HepG2 (cell line): Measurements from ENCODE around the gene GPR62. TPM values are rescaled to one million over a fixed set of nuclear protein-coding genes. Genes with fewer than 3 reads are reported as not detected.

ENCODE experiments used
- ATAC-seq: fragments of 200-7000 bp; cut with Tn5 transposase; 3 replicates; pipeline ENCODE4 v1.9.1; 2020; ENCODE audit warnings: mild to moderate bottlenecking, moderate library complexity
- BruUV-seq: library from RNA; stranded (reverse); fragments of 400-500 nt; replicated peaks from 2 replicates; lab custom pipeline; 2021; lab: Mats Ljungman, UMichigan
- CTCF ChIA-PET: fragments of 300-600 bp; formaldehyde crosslinking; extraction: SDS; loops from one replicate; lab custom pipeline; 2021; ENCODE audit warnings: low total read pairs, inconsistent platforms, low intra/inter-chr PET ratio; lab: Yijun Ruan, JAX
- POLR2A ChIA-PET: fragments of 350-600 bp; sonication (Branson Sonifier 250); formaldehyde crosslinking; loops from one replicate; lab custom pipeline; 2020; ENCODE audit warnings: antibody characterized with exemption, inconsistent platforms; lab: Yijun Ruan, JAX
- DNase-seq: peaks from one replicate; pipeline ENCODE4 v3.0.0-alpha.2; 2015; ENCODE audit warnings: low spot score
- FAIRE-seq: peaks from 3 replicates; lab custom pipeline; 2011; peaks lifted over from hg19 to GRCh38; lab: Jason Lieb, UNC
- H2AFZ ChIP-seq: one replicate; pipeline ENCODE4 v1.6.1; 2011; ENCODE audit warnings: low read length, inconsistent platforms
- H3K27ac ChIP-seq: fragments of 300-600 bp; 3 replicates; pipeline ENCODE4 v1.8.0; 2011; ENCODE audit warnings: mixed run types, mild to moderate bottlenecking, mixed read lengths, low read length, inconsistent platforms; ENCODE audit not compliant: insufficient read depth; ENCODE audit errors: extremely low read length
- H3K27me3 ChIP-seq, 2 experiments: fragments of 200-600 bp in 1 of 2; 2 replicates in 1 of 2; 3 replicates in 1 of 2; pipeline versions ENCODE4 v1.6.0 to v1.8.0; 2011; ENCODE audit warnings: low read length in 2 of 2, mild to moderate bottlenecking in 2 of 2, moderate library complexity in 2 of 2, inconsistent platforms in 1 of 2; ENCODE audit not compliant: insufficient read depth in 2 of 2, control insufficient read depth in 1 of 2
- H3K36me3 ChIP-seq, 2 experiments: fragments of 200-600 bp in 1 of 2; replicated peaks in 1 of 2; 2 replicates in 1 of 2; 3 replicates in 1 of 2; pipeline versions ENCODE4 v1.5.1 to v1.8.0; 2011; ENCODE audit warnings: low read length in 2 of 2, inconsistent platforms in 1 of 2; ENCODE audit not compliant: insufficient read depth in 2 of 2, control insufficient read depth in 1 of 2
- H3K4me1 ChIP-seq: 2 replicates; pipeline ENCODE4 v1.5.1; 2012; ENCODE audit warnings: low read length, inconsistent platforms; ENCODE audit not compliant: insufficient read depth
- H3K4me2 ChIP-seq: 2 replicates; pipeline ENCODE4 v1.6.0; 2011; ENCODE audit warnings: low read depth, low read length, inconsistent platforms
- H3K4me3 ChIP-seq, 3 experiments: fragments of 200-600 bp in 1 of 3; sonication (generic), shearing (Covaris generic) in 1 of 3; replicated peaks in 1 of 3; 2 replicates each; pipeline ENCODE4 v1.5.1; 2011 to 2016; ENCODE audit warnings: low read length in 3 of 3, inconsistent platforms in 2 of 3, low read depth in 2 of 3, mild to moderate bottlenecking in 2 of 3, control low read depth in 1 of 3, mixed read lengths in 1 of 3; ENCODE audit not compliant: insufficient read depth in 1 of 3
- H3K79me2 ChIP-seq: one replicate; pipeline ENCODE4 v1.6.1; 2011; ENCODE audit warnings: low read length, inconsistent platforms; ENCODE audit not compliant: insufficient read depth
- H3K9ac ChIP-seq: 2 replicates; pipeline ENCODE4 v1.6.0; 2011; ENCODE audit warnings: mild to moderate bottlenecking, low read depth, low read length, inconsistent platforms; ENCODE audit not compliant: insufficient read depth
- H3K9me3 ChIP-seq: 2 replicates; pipeline ENCODE4 v1.5.1; 2012; ENCODE audit warnings: mild to moderate bottlenecking, low read length
- H4K20me1 ChIP-seq: 2 replicates; pipeline ENCODE4 v1.6.0; 2011; ENCODE audit warnings: inconsistent platforms, mild to moderate bottlenecking, low read length, moderate library complexity; ENCODE audit not compliant: insufficient read depth
- AGO2 ChIP-seq: fragments of 200-400 bp; formaldehyde crosslinking; optimal IDR thresholded peaks from 2 replicates; pipeline ENCODE3; 2017; ENCODE audit warnings: mild to moderate bottlenecking, low read depth, low read length, moderate library complexity
- ATF6 ChIP-seq: sonication (generic); formaldehyde crosslinking; conservative IDR thresholded peaks from 2 replicates; pipeline ENCODE4 v1.4.0; 2020; ENCODE audit warnings: missing genetic modification reagents
- ATF7-NPFF ChIP-seq: sonication (generic); formaldehyde crosslinking; IDR thresholded peaks from 2 replicates; pipeline ENCODE4 v1.8.1; 2023; ENCODE audit warnings: mild to moderate bottlenecking, low read depth, missing genetic modification reagents, moderate library complexity
- CEBPG ChIP-seq: IDR thresholded peaks from 2 replicates; pipeline ENCODE4 v1.6.1; 2016
- HNRNPL ChIP-seq: fragments of 200-400 bp; formaldehyde crosslinking; IDR thresholded peaks from 2 replicates; pipeline ENCODE4 v1.6.1; 2017; ENCODE audit warnings: mild to moderate bottlenecking, low read depth, low read length
- ZNF547 ChIP-seq: sonication (generic); formaldehyde crosslinking; IDR thresholded peaks from 2 replicates; pipeline ENCODE4 v1.5.1; 2020; ENCODE audit warnings: mild to moderate bottlenecking, missing genetic modification reagents
- ZNF577 ChIP-seq: sonication (generic); formaldehyde crosslinking; IDR thresholded peaks from 2 replicates; pipeline ENCODE4 v1.4.0; 2020; ENCODE audit warnings: mild to moderate bottlenecking, low read depth, missing genetic modification reagents, borderline replicate concordance
- WGBS: methylation state at CpG from one replicate; pipeline ENCODE4 v1.1.6; 2017; ENCODE audit warnings: low lambda C conversion rate; 5-methylcytosine and 5-hydroxymethylcytosine counted together
- in situ Hi-C: cut with HindIII; loops from 2 replicates; pipeline ENCODE4 v1.10.0; 2017; ENCODE audit warnings: low pct_unique_long_range_greater_than_20kb; ENCODE audit not compliant: extremely low pct_ligation_motif_present
- intact Hi-C: fragments of 100-400 bp; cut with micrococcal nuclease; formaldehyde crosslinking; loops from one replicate; pipeline ENCODE4 v1.10.0; 2022; ENCODE audit not compliant: unreplicated experiment
- polyA plus RNA-seq, 8 experiments: library from polyadenylated mRNA; depleted of rRNA in 3 of 8; stranded (reverse) in 7 of 8; unstranded in 1 of 8; fragments of >200 nt; fragmentation: Illumina TruSeq in 4 of 8; extraction: Trizol in 4 of 8; gene quantifications; 2 replicates each; pipeline versions ENCODE4 v1.2.1 to v1.2.3, GENCODE V29; 2011 to 2016; ENCODE audit warnings: low read depth in 4 of 8, missing spikeins in 1 of 8, mixed read lengths in 1 of 8; ENCODE audit not compliant: insufficient read depth in 1 of 8
- total RNA-seq, 5 experiments: library from RNA; depleted of rRNA; stranded (reverse); fragments of >200 nt; fragmentation: Illumina TruSeq; extraction: Trizol; gene quantifications; 2 replicates each; pipeline ENCODE4 v1.2.3, GENCODE V29; 2016; ENCODE audit warnings: low read depth in 1 of 5

GPR62 gene
- total and polyA plus RNA-seq, 2 of the 13 experiments (the other 11 are each of a cell fraction or from before 2014, with no cell fraction given): not detected

GRCh38 chr3:51963951-51964451 lies 8.8 kb downstream of the GPR62 start:
- H3K4me3 ChIP-seq: no peak overlapping the region
- peaks cover 70% of the 10 kb centered on the region for H3K4me1 ChIP-seq
- no TSS peak for BruUV-seq
- in situ Hi-C loops: no loop called here
- no peak overlapping the region for H2AFZ ChIP-seq
- ChIA-PET CTCF (no interaction called here), POLR2A (interaction anchor here (0.7 to 2.4 kb wide), 3 partner anchors 10 to 21 kb away, joined by 3 to 12 read pairs (median 7); partner anchors contain the start of genes ABHD14B and PARP3)
- H3K9me3 ChIP-seq: no peaks in the 10 kb centered on the region
- 83% methylated on average over 1 of the region's 12 CpGs for WGBS
- H3K79me2 ChIP-seq: peaks cover 3% of the 10 kb centered on the region
- FAIRE-seq (no peak), ATAC-seq (no peak), DNase-seq (no peak)
- no peaks in the 10 kb centered on the region for H3K27me3 ChIP-seq
- H3K27ac ChIP-seq: no peak overlapping the region
- H4K20me1 ChIP-seq: no peaks in the 10 kb centered on the region
- TF ChIP-seq CEBPG (CRISPR knock-in tag) (no peak), AGO2 (peak; percentile 44), HNRNPL (0 out of 2 replicates have a peak, but pooled peaks have one; percentile 24), ZNF547 (CRISPR knock-in tag) (no peak), ATF6 (CRISPR knock-in tag) (no peak), ZNF577 (CRISPR knock-in tag) (no peak), ATF7-NPFF (CRISPR knock-in tag) (no peak)
- no peak overlapping the region for H3K4me2 ChIP-seq
- no peak overlapping the region for H3K9ac ChIP-seq
- intact Hi-C loops: no loop called here
- H3K36me3 ChIP-seq: peaks cover 4 to 14% of the 10 kb centered on the region in 2 experiments; a peak in 4 of 5 replicates
